Fibroblast of mammary gland (primary cell): ENCODE results near the gene LRRC7.
"Not testable (repeated sequence)": the region's sequence is repeated elsewhere in the genome, so short reads cannot be mapped to it uniquely, and the experiment has no call there.

Source experiments
- DNase-seq: peaks from one replicate; pipeline ENCODE4 v3.0.0-alpha.2; 2010; ENCODE audit warnings: low read depth
- H3K4me3 ChIP-seq: 2 replicates; pipeline ENCODE4 v1.5.1; 2011; ENCODE audit warnings: low read depth, mild to moderate bottlenecking, low read length, moderate library complexity; ENCODE audit not compliant: control insufficient read depth
- TF ChIP-seq, protein P1 (sequence below): conservative IDR thresholded peaks from 2 replicates; pipeline ENCODE4 v1.5.1; 2011; ENCODE audit warnings: low read depth, low read length, inconsistent platforms; ENCODE audit not compliant: control insufficient read depth, insufficient read depth

LRRC7 gene

DNA sequence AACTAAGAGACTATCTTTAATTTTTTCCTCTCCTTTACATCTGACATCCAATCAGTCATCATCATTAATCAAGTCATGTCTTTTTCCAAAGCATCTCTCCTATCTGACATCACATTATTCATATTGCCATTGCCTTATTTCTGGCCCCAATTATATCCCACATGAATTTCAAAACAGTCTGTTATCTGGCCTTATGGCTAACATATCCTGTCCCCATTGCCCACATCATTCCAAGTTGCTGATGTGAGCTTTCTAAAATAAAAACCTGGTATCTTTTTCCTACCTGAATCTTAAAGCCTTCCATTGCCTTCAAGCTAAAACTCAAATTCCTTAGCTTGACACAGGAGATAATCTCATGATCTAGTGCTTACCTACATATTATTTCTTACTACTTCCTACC is 353.8 kb downstream of the LRRC7 start:
- H3K4me3 ChIP-seq: no peak overlapping the region
- TF ChIP-seq, protein P1, sequence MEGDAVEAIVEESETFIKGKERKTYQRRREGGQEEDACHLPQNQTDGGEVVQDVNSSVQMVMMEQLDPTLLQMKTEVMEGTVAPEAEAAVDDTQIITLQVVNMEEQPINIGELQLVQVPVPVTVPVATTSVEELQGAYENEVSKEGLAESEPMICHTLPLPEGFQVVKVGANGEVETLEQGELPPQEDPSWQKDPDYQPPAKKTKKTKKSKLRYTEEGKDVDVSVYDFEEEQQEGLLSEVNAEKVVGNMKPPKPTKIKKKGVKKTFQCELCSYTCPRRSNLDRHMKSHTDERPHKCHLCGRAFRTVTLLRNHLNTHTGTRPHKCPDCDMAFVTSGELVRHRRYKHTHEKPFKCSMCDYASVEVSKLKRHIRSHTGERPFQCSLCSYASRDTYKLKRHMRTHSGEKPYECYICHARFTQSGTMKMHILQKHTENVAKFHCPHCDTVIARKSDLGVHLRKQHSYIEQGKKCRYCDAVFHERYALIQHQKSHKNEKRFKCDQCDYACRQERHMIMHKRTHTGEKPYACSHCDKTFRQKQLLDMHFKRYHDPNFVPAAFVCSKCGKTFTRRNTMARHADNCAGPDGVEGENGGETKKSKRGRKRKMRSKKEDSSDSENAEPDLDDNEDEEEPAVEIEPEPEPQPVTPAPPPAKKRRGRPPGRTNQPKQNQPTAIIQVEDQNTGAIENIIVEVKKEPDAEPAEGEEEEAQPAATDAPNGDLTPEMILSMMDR: no peak
- no peak for DNase-seq

DNA sequence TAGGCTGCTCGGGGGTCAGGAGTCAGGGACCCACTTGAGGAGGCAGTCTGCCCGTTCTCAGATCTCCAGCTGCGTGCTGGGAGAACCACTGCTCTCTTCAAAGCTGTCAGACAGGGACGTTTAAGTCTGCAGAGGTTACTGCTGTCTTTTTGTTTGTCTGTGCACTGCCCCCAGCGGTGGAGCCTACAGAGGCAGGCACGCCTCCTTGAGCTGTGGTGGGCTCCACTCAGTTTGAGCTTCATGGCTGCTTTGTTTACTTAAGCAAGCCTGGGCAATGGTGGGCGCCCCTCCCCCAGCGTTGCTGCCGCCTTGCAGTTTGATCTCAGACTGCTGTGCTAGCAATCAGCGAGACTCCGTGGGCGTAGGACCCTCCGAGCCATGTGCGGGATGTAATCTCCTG is 360.5 kb downstream of the LRRC7 start:
- not testable (repeated sequence) for H3K4me3 ChIP-seq

DNA sequence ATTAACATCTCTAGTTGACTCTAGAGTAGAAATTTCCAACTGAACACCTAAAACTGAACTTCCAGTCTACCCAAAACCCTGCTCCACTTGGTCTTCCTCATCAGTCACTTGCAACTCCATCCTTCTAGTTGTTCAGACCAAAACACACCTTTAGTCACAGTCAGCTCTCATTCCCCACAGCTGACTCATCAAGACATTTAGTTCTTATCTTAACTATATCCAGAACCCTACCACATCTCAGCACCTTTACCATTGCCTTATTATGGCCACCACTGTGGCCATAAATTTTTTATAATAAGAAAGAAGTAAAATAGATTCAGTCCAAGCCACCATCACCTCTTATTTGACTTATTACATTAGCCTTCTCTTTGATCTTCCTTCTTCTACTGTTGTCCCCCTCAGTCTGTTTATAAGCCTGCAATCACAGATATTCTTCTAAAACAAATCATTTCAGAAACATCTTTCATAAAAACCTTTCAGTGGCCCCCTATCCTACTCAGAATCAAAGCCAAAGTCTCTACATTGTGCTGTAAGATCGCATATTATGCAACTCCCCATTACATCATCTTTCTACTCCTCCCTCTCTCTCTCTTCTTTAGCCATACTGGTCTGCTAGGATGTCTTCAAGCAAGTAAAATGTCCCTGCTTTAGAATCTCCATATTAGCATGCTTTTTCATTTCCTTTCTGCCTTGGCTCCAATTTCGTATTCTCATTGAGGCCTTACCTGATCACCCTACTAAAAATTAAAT is 361.8 kb downstream of the LRRC7 start:
- no peak overlapping the region for H3K4me3 ChIP-seq
- TF ChIP-seq, protein P1: no peak
- DNase-seq: peak; percentile 52

More for the DNA sequence above, 360.5 kb downstream of the LRRC7 start:
- DNase-seq: not testable (repeated sequence)

- TF ChIP-seq, protein P1: no peak
- no peak for DNase-seq
Observed at GRCh38 chr1:69930396-69930795, 362.7 kb downstream of the LRRC7 start.

GRCh38 chr1:69932760-69933159 is 365.0 kb downstream of the LRRC7 start:
- no peak overlapping the region for H3K4me3 ChIP-seq
- TF ChIP-seq, protein P1: no peak
- no peak for DNase-seq

More at GRCh38 chr1:69930396-69930795, 362.7 kb downstream of the LRRC7 start:
- H3K4me3 ChIP-seq: no peak overlapping the region

- no peak overlapping the region for H3K4me3 ChIP-seq
- no peak for DNase-seq
- TF ChIP-seq, protein P1: no peak
Observed at GRCh38 chr1:69940231-69940630, 372.5 kb downstream of the LRRC7 start.

DNA sequence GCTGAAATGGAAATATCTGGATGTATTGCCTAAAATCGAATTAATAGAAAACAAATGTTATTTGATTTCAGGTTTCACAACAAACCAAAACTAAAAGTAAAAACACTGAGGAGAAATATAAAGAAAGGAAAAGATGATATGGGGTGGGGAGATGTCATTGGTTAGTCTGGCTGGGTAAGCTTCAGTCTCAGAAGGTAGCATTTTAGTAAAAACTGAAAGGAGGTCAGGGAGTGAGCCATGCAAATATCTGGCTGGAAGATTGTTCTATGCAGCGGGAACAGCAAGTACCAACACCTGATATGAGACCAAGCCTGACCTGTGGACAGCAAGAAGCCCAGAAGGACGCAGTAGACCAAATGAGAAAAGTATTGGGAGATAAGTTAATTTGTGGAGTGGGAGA is 373.1 kb downstream of the LRRC7 start:
- TF ChIP-seq, protein P1: no peak
- DNase-seq: no peak
- no peak overlapping the region for H3K4me3 ChIP-seq
